IPS DF 6.9 (cell line): ENCODE measurements around the gene FNDC3B.

Source experiments
- DNase-seq: peaks from one replicate; pipeline ENCODE4 v3.0.0-alpha.2; 2013; ENCODE audit warnings: low read depth, low spot score
- H3K27ac ChIP-seq: one replicate; pipeline ENCODE4 v1.5.1; 2013; ENCODE audit warnings: low read length, control low read depth
- H3K27me3 ChIP-seq: 2 replicates; pipeline ENCODE4 v1.6.1; 2013; ENCODE audit warnings: mild to moderate bottlenecking, low read length; ENCODE audit not compliant: control insufficient read depth, insufficient read depth
- H3K36me3 ChIP-seq: 2 replicates; pipeline ENCODE4 v1.6.1; 2013; ENCODE audit warnings: low read length; ENCODE audit not compliant: control insufficient read depth, insufficient read depth
- H3K4me1 ChIP-seq: 2 replicates; pipeline ENCODE4 v1.6.1; 2013; ENCODE audit warnings: low read length; ENCODE audit not compliant: control insufficient read depth, insufficient read depth
- H3K4me3 ChIP-seq: 2 replicates; pipeline ENCODE4 v1.5.1; 2013; ENCODE audit warnings: mild to moderate bottlenecking, low read length
- H3K9me3 ChIP-seq: 2 replicates; pipeline ENCODE4 v1.6.1; 2013; ENCODE audit warnings: low read length, inconsistent platforms; ENCODE audit not compliant: control insufficient read depth, insufficient read depth
- WGBS: extraction: QIAGEN DNeasy Blood & Tissue Kit; methylation state at CpG from one replicate; pipeline ENCODE4 v1.1.7; 2013; ENCODE audit warnings: mixed read lengths, missing lambda C conversion rate; ENCODE audit not compliant: insufficient read length, insufficient coverage; 5-methylcytosine and 5-hydroxymethylcytosine counted together

Gene FNDC3B

DNA sequence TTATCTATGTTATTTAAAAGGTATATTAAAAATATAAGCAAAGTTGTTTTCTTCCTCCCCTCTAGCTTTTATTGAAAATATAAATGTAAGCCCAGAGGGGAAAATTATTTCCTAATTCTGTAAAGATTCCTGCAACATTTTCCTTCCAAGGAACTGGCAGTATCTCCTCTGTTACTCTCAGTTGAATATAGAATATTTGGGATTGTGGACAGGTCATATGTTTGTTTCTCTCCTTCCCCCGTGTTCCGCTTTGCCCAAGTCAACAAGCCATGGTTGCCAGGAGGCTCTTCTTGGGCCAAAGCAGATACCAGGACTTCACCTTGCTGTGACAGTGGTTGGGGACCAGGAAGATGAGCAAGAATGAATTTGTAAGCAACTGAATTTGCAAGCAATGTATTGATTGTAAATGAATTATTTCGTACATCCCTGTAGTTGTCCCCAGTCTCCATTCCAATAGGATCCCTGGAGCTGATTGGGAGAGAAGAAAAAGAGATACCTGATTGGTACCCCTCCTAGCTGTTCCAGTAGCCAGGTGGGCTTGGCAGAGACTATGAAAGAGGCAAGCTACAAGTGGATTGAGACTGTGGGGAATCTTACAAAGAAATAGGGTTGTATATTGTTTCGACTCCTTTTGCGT is 130.8 kb downstream of the FNDC3B start:
- WGBS = no CpG with 5 or more reads among the region's 5 CpGs

DNA sequence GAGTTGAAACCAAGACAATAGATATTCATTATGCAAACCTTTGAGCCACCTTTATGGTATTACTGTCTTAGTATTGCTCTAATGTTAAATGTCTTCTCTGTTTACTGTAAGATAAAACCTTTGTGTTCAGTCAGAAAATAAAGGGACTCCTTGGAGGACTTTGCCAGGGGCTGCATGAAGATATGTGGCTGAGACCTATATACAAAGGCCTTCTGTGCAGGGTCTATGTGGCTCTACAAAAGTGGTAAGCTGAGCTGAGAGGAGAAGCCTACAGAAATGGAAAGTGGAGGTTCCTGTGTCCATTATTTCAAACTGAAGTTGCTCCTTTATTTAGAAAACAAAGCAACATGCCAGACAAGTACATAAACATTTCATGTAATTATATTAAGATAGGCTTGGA is 131.5 kb downstream of the FNDC3B start:
- Histone ChIP-seq H3K36me3 (no peaks in the 10 kb centered on the region), H3K4me1 (peaks cover 3% of the 10 kb centered on the region; the same call in 1 of the 2 replicates), H3K27ac (no peak overlapping the region)

More for the DNA sequence above, 130.8 kb downstream of the FNDC3B start:
- Histone ChIP-seq H3K4me1 (peaks cover 2% of the 10 kb centered on the region; the same call in 1 of the 2 replicates), H3K27ac (no peak overlapping the region), H3K36me3 (no peaks in the 10 kb centered on the region), H3K4me3 (no peak overlapping the region), H3K27me3 (no peaks in the 10 kb centered on the region), H3K9me3 (no peaks in the 10 kb centered on the region)
- DNase-seq = no peak

DNA sequence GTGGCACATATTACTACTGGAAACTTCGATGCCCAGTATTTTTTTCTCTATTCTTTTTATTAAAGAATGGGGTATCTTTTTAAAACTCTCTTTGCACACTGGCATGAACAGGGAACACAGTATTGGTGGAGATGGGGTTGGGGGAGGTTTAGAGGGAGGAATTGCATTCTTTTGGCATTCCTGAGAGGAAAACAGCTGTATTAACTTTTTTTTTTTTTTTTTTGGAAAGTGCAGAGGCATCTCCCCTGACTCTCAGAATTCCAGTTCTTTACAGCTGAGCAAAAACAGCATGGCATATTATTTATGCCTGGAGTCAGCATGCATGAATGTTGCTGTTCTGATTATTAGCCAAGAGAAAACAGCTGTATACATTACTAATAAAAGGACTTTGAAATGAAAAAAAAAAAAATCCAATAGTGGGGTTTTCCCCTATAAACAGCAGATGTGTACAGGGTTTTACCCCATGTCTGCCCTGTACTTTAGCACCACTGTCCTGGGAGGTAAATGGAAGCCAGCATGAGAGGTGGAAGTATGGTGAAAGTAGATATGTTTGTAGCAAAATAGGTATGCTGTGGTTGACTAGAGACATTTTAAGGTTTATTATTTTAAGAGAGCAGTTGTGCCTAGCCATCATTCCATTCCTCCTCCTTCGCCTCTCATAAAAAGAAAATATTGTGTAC is 132.2 kb downstream of the FNDC3B start:
- no peak for DNase-seq
- Histone ChIP-seq H3K36me3 (no peaks in the 10 kb centered on the region), H3K27me3 (no peaks in the 10 kb centered on the region), H3K27ac (no peak overlapping the region), H3K4me1 (peaks cover 3% of the 10 kb centered on the region; the same call in 1 of the 2 replicates), H3K9me3 (no peaks in the 10 kb centered on the region), H3K4me3 (no peak overlapping the region)
- no CpG with 5 or more reads among the region's 2 CpGs for WGBS

More for the DNA sequence above, 131.5 kb downstream of the FNDC3B start:
- Histone ChIP-seq H3K4me3 (no peak overlapping the region), H3K9me3 (no peaks in the 10 kb centered on the region), H3K27me3 (no peaks in the 10 kb centered on the region)
- DNase-seq = no peak

DNA sequence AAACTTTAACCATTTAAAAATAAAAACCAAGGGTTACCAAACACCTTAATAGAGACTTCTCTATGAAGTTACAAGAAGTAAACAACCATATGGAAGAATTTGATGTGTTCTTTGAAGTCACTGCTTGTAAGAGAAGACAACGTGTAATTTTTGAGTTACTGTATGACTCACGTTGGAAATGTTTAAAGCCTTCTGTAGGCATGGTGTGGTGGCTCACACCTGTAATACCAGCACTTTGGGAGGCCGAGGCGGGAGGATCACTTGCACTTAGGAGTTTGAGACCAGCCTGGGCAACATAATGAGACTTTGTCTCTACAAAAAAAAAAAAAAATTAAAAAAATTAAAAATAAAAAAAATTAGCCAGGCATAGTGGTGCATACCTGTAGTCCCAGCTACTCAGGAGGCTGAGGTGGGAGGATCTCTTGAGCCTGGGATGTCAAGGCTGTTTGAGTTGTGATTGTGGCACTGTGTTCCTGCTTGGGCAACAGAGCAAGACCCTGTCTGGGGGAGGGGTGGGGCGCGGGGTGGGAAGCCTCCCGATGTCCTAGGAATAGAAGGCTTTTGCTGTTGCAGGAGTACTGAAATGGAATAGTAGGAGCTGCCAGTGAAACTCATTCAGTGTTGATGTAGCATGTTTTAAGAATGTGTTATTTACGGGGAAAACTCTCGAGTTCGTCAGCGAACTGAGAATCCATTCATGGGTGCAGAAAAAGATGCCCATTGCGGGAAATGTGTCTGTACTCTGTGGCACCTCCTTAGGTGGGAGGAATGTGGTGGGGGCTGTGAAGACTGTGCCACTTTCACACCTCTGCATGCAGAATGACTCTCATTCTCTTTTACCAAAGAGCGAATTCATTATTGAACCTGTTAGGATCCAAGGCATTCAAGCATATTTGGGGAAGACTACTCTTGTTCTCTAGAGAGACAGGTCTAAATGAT is 134.2 kb downstream of the FNDC3B start:
- Histone ChIP-seq H3K9me3 (no peaks in the 10 kb centered on the region), H3K27ac (peak overlapping the region; percentile 64), H3K4me1 (peaks cover 3% of the 10 kb centered on the region; the same call in 1 of the 2 replicates), H3K27me3 (no peaks in the 10 kb centered on the region), H3K4me3 (no peak overlapping the region), H3K36me3 (no peaks in the 10 kb centered on the region)
- WGBS = no CpG with 5 or more reads among the region's 13 CpGs
- DNase-seq = no peak

DNA sequence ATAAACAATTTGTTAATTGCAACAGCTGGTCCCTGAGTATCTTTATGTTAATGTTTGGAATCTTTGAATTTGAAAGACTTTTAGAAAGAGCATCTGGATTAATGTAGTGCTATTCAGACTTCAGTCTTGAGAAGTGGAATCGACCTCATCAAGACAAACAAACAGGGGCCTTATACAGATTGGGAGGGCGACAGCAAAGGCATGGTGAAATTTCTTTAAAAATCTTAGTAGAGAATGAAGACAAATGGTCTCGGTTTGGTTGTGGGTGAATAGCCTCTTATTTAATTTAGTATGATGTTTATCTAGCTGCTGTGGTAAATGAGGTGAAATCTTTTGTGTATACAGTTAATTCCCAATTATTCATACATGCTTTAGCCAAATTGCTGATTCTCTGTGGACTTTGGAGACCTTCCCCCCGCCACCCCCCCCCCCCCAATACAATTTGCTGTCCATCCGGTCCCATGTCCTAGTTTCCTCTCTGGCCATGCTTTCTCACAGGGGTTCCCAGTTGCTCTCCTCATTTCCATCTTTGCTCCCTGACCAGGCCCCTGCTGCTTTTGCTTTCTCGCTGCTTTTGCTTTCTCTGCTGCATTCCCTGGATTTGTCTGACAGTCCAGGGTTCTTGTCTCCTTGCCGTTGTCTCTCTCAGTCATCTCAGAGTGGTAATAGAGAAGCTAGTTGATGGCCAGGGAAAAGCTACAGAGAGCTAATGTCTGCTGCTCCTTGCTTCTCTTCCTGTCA is 135.3 kb downstream of the FNDC3B start:
- Histone ChIP-seq H3K27ac (no peak overlapping the region), H3K9me3 (no peaks in the 10 kb centered on the region), H3K4me1 (peaks cover 3% of the 10 kb centered on the region; the same call in 1 of the 2 replicates), H3K4me3 (no peak overlapping the region), H3K27me3 (no peaks in the 10 kb centered on the region), H3K36me3 (no peaks in the 10 kb centered on the region)
- no peak for DNase-seq
- WGBS = no CpG with 5 or more reads among the region's 7 CpGs

DNA sequence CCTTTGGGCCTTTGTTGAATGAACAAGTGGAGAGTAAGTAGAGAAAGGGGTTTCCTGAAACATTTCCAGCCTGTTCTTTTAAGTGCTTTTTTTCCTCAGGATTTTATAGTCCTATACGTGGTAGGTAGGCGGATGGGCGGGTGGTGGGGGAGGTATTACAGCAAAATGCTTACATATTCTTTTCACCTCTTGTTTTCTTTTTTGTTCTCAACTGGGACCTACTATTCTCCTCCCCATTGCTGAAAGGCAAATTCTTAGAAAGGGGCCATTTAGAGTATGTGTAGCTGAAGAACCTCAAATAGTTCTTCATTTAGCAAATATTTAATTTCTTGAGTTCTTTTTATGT is 135.8 kb downstream of the FNDC3B start:
- WGBS = no CpG with 5 or more reads among the region's 3 CpGs
- Histone ChIP-seq H3K4me3 (no peak overlapping the region), H3K9me3 (no peaks in the 10 kb centered on the region), H3K27ac (no peak overlapping the region), H3K36me3 (no peaks in the 10 kb centered on the region), H3K4me1 (peaks cover 2% of the 10 kb centered on the region; the same call in 1 of the 2 replicates), H3K27me3 (no peaks in the 10 kb centered on the region)
- DNase-seq = no peak

DNA sequence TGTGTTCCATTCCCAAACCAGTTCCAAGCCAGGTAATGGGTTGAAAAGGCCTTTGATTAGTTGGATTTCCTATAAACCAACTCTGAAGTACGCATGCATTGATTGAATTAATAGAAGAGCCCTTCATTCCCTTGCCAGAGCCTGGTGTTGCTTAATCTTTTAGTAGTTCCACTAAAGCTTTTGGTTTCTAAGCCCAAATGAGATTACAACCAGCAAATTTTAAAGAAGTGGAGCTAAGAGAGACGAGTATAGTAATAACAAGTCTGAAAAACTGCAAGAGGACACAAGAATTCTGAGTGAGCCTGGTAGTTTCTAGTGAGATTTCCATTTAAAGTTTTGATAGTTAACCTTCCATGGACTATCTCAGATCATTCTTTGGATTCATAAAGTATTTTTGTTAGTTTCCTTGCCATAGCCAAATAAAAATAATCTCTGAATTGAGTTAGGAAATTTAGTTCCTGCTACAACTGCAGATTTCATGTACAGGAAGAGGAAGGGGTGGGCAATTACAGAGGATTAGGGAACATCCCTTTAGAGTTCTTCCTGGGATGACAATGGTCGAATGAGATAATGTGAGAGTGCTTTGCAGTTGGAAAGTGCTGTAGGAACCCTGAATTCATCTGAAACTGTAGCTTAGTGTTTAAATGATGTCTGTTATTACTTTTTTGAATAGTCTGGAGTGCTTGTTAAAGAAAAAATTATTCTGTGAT is 136.8 kb downstream of the FNDC3B start:
- H3K27me3 ChIP-seq = no peaks in the 10 kb centered on the region
- H3K9me3 ChIP-seq = no peaks in the 10 kb centered on the region
- no peaks in the 10 kb centered on the region for H3K36me3 ChIP-seq
- no peak for DNase-seq
- no peak overlapping the region for H3K27ac ChIP-seq
- peaks cover 1% of the 10 kb centered on the region; the same call in 1 of the 2 replicates for H3K4me1 ChIP-seq
- H3K4me3 ChIP-seq = no peak overlapping the region
- no CpG with 5 or more reads among the region's 3 CpGs for WGBS

DNA sequence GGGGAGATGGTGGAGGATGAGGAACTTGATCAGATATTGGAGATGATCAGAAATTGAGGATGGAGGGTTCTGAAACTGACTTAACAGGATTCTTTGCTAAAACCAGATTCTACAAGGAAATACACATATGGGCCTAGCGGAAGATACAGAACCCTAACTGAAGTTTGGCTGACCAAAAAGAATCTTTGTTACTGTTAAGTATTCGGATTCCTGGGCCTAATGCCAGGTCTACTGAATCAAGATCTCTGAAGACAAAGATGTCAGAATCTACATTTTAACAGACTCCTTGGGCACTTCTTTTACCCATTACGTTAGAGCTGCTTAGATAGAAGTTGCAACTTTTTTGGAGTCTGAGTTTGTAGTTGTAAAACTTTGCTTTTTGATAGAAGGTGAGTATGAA is 137.7 kb downstream of the FNDC3B start:
- Histone ChIP-seq H3K36me3 (no peaks in the 10 kb centered on the region), H3K4me1 (peaks cover 3% of the 10 kb centered on the region; the same call in 1 of the 2 replicates), H3K9me3 (no peaks in the 10 kb centered on the region), H3K4me3 (no peak overlapping the region), H3K27ac (no peak overlapping the region), H3K27me3 (no peaks in the 10 kb centered on the region)
- no peak for DNase-seq
- no CpG with 5 or more reads among the region's 3 CpGs for WGBS

DNA sequence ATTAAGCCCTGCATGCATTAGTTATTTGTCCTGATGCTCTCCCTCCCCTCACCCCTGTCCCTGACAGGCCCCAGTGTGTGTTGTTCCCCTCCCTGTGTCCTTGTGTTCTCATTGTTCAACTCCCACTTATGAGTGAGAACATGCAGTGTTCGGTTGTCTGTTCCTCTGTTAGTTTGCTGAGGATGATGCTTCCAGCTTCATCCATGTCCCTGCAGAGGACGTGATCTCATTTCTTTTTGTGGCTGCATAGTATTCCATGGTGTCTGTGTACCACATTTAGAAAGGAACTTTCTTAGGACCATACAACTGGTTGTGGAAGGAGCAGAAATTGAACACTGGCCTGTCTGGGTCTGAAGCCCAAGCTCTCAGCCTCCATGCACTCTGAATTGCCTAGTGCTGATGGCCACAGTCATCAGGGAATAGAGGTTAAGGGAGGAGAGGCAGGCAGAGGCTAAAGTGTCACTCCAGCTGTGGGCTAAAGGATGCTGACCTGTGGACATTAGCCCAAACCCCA is 138.5 kb downstream of the FNDC3B start:
- DNase-seq = no peak
- Histone ChIP-seq H3K9me3 (no peaks in the 10 kb centered on the region), H3K4me3 (no peak overlapping the region), H3K27ac (no peak overlapping the region), H3K4me1 (peaks cover 5% of the 10 kb centered on the region; the same call in 1 of the 2 replicates), H3K27me3 (no peaks in the 10 kb centered on the region), H3K36me3 (no peaks in the 10 kb centered on the region)
- WGBS = no CpG with 5 or more reads among the region's 2 CpGs
